ENCODE data around the gene ASB13. TPM values are rescaled to one million over a fixed set of nuclear protein-coding genes. Genes with fewer than 3 reads are reported as not detected.

The ASB13 gene
- total RNA-seq, 1 donor, result 14.8 TPM

- DNase-seq (ENCODE audit: insufficient read length, low spot score, missing footprints), result peak; percentile 88
- Histone ChIP-seq H3K27ac (ENCODE audit: low read depth, low read length) (no peak overlapping the region), H3K4me1 (ENCODE audit: insufficient read depth, low read length) (no peaks in the 10 kb centered on the region), H3K27me3 (ENCODE audit: insufficient read depth, low read length) (no peaks in the 10 kb centered on the region), H3K4me2 (ENCODE audit: insufficient read depth, low read length) (no peak overlapping the region), H4K20me1 (ENCODE audit: insufficient read depth, low read length) (no peaks in the 10 kb centered on the region), H3K4me3 (ENCODE audit: insufficient read depth, low read length) (no peak overlapping the region), H3K79me2 (ENCODE audit: insufficient read depth, low read length) (no peaks in the 10 kb centered on the region), H3K9me3 (ENCODE audit: low read depth, low read length) (no peaks in the 10 kb centered on the region), H2AFZ (ENCODE audit: low read length) (no peak overlapping the region), H3K36me3 (ENCODE audit: insufficient read depth, low read length) (peaks cover 3% of the 10 kb centered on the region)
- TF ChIP-seq, protein P1, sequence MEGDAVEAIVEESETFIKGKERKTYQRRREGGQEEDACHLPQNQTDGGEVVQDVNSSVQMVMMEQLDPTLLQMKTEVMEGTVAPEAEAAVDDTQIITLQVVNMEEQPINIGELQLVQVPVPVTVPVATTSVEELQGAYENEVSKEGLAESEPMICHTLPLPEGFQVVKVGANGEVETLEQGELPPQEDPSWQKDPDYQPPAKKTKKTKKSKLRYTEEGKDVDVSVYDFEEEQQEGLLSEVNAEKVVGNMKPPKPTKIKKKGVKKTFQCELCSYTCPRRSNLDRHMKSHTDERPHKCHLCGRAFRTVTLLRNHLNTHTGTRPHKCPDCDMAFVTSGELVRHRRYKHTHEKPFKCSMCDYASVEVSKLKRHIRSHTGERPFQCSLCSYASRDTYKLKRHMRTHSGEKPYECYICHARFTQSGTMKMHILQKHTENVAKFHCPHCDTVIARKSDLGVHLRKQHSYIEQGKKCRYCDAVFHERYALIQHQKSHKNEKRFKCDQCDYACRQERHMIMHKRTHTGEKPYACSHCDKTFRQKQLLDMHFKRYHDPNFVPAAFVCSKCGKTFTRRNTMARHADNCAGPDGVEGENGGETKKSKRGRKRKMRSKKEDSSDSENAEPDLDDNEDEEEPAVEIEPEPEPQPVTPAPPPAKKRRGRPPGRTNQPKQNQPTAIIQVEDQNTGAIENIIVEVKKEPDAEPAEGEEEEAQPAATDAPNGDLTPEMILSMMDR (IDR thresholded peaks at IDR 0.05; ENCODE audit: extremely low read depth, low read depth, low read length), result no peak
These were observed 22.9 kb downstream of the ASB13 start for GRCh38 chr10:5643346-5644067.

DNA sequence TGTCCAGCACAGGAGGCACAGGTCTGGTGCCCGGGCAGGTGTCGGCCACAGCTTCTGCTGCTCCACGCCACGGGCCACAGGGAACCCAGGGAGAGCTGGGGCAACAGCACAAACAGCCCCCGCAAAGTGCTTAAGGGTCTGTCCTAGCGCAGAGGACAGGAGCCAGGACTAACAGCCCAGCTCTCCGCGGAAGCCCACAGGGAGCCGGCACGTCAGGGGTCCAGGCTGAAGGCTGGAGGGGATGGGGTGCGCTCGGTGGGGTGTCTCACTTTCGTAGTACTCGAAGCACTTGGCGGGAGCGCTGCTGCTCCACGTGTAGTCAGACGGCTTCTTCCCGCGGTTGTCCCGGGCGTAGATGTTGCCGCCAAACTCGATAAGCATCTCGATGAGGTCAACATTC, 24.9 kb downstream of the ASB13 start:
- H3K4me2 ChIP-seq (ENCODE audit: insufficient read depth, low read length), result no peak overlapping the region
- DNase-seq (ENCODE audit: insufficient read length, low spot score, missing footprints), result peak; percentile 60
- H2AFZ ChIP-seq (ENCODE audit: low read length), result no peak overlapping the region
- no peaks in the 10 kb centered on the region for H4K20me1 ChIP-seq (ENCODE audit: insufficient read depth, low read length)
- H3K27ac ChIP-seq (ENCODE audit: low read depth, low read length), result no peak overlapping the region
- no peaks in the 10 kb centered on the region for H3K4me1 ChIP-seq (ENCODE audit: insufficient read depth, low read length)
- H3K27me3 ChIP-seq (ENCODE audit: insufficient read depth, low read length), result no peaks in the 10 kb centered on the region
- H3K79me2 ChIP-seq (ENCODE audit: insufficient read depth, low read length), result no peaks in the 10 kb centered on the region
- TF ChIP-seq, protein P1 (IDR thresholded peaks at IDR 0.05; ENCODE audit: extremely low read depth, low read depth, low read length), result no peak
- no peak overlapping the region for H3K4me3 ChIP-seq (ENCODE audit: insufficient read depth, low read length)
- H3K9me3 ChIP-seq (ENCODE audit: low read depth, low read length), result no peaks in the 10 kb centered on the region
- H3K36me3 ChIP-seq (ENCODE audit: insufficient read depth, low read length), result peaks cover 3% of the 10 kb centered on the region

- H3K27ac ChIP-seq (ENCODE audit: low read depth, low read length), result no peak overlapping the region
- H3K9me3 ChIP-seq (ENCODE audit: low read depth, low read length), result no peaks in the 10 kb centered on the region
- H3K27me3 ChIP-seq (ENCODE audit: insufficient read depth, low read length), result no peaks in the 10 kb centered on the region
- TF ChIP-seq, protein P1 (IDR thresholded peaks at IDR 0.05; ENCODE audit: extremely low read depth, low read depth, low read length), result no peak
- no peaks in the 10 kb centered on the region for H3K79me2 ChIP-seq (ENCODE audit: insufficient read depth, low read length)
- no peaks in the 10 kb centered on the region for H3K4me1 ChIP-seq (ENCODE audit: insufficient read depth, low read length)
- peak; percentile 21 for DNase-seq (ENCODE audit: insufficient read length, low spot score, missing footprints)
- H3K36me3 ChIP-seq (ENCODE audit: insufficient read depth, low read length), result peaks cover 3% of the 10 kb centered on the region
- no peaks in the 10 kb centered on the region for H4K20me1 ChIP-seq (ENCODE audit: insufficient read depth, low read length)
- H2AFZ ChIP-seq (ENCODE audit: low read length), result no peak overlapping the region
- H3K4me3 ChIP-seq (ENCODE audit: insufficient read depth, low read length), result no peak overlapping the region
- no peak overlapping the region for H3K4me2 ChIP-seq (ENCODE audit: insufficient read depth, low read length)
These were observed 25.9 kb downstream of the ASB13 start for GRCh38 chr10:5640501-5640900.

DNA sequence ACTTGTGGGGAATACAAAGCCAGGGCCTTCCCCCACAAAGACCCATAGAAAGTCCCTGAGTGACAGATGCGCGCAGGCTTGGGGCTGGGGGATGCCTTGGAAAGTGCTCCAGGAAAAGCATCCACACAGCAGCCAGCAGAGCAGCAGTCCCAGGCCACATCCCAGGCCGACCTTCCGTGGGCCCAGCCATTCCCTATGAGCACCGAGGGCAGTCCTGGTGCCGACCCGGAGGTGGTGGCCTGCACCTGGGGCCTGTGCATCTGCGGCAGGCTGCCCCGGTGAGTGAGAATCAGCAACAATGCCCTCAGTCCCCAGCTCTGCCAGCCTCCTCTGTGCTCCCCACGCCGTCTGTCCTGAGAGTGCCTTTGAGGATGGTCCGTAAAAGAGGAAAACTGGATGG, 26.4 kb downstream of the ASB13 start:
- Histone ChIP-seq H3K4me2 (ENCODE audit: insufficient read depth, low read length) (no peak overlapping the region), H3K27ac (ENCODE audit: low read depth, low read length) (no peak overlapping the region), H3K36me3 (ENCODE audit: insufficient read depth, low read length) (peaks cover 3% of the 10 kb centered on the region), H2AFZ (ENCODE audit: low read length) (no peak overlapping the region), H3K4me3 (ENCODE audit: insufficient read depth, low read length) (no peak overlapping the region), H4K20me1 (ENCODE audit: insufficient read depth, low read length) (no peaks in the 10 kb centered on the region), H3K9me3 (ENCODE audit: low read depth, low read length) (no peaks in the 10 kb centered on the region), H3K4me1 (ENCODE audit: insufficient read depth, low read length) (no peaks in the 10 kb centered on the region), H3K79me2 (ENCODE audit: insufficient read depth, low read length) (no peaks in the 10 kb centered on the region), H3K27me3 (ENCODE audit: insufficient read depth, low read length) (no peaks in the 10 kb centered on the region)
- TF ChIP-seq, protein P1 (IDR thresholded peaks at IDR 0.05; ENCODE audit: extremely low read depth, low read depth, low read length), result no peak
- DNase-seq (ENCODE audit: insufficient read length, low spot score, missing footprints), result no peak
